ENCODE measurements around the gene C15orf39. TPM values are rescaled to one million over a fixed set of nuclear protein-coding genes. Genes with fewer than 3 reads are reported as not detected.
A peak's percentile ranks its signal among the peaks of the same experiment; 100 is the strongest.

The C15orf39 gene
- total RNA-seq, 3 donors from 2014 or later: 22.2 to 32.5 (median 24.2) TPM

DNA sequence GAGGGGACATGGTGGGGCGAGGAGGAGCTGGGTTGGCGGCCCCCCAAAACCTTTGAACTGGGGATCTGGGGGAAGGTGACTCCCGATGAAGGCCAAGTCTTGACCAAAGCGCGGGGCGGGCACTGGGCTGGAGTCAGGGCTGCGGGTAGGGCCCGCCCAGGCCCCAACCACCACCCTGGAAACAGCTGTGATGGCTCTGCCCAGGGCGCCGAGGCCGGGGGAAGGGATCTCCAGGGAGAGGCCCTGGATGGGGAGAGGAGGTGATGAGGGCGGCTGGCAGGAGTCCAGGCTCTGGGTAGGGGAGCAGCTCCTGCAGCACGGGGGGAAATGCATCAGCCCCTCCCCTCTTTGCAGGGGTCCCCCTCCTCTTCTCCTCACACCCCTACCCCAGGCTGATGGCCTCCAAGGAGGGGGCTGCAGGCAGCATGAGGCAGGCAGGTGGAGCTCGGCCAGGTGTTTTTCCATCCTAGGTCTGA is 5.9 kb upstream of the C15orf39 start:
- peak; percentile 13 for ATAC-seq
- no peak for TF ChIP-seq CTCF (IDR thresholded peaks at IDR 0.05)
- Histone ChIP-seq H3K4me3 (no peak overlapping the region), H3K36me3 (ENCODE audit: low read depth) (no peaks in the 10 kb centered on the region), H3K4me1 (ENCODE audit: low read depth) (peaks cover 21% of the 10 kb centered on the region), H3K9me3 (no peaks in the 10 kb centered on the region)
- intact Hi-C loops (cut with DNase I, micrococcal nuclease): no loop called here
- DNase-seq: no peak

DNA sequence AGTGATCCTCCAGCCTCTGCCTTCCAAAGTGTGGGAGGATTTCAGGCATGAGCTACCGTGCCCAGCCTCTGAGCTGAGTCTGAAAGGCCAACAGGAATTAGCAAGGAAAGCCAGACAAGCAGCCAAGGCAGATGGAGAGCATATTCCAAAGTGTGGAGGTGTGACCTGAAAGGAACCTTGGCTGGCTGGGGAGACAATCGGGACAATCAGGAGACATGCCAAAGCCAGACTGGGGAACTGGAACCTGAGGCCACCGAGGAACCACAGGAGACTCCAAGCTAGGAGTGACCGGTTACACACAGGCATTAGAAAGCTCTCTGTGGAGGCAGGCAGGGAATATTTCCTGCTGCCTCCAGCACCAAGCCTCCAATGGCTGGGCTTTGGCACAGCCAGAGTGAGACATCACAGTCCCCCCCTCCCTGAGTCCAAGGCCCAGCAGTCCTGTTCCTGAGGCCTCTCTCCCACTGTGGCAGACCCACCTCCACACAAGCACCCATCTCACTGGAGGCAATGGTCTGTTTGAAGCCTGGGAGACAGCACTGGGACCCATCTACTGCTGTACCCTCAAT is 4.5 kb upstream of the C15orf39 start:
- no peak overlapping the region for H3K4me3 ChIP-seq
- no peak for TF ChIP-seq CTCF (IDR thresholded peaks at IDR 0.05)
- H3K4me1 ChIP-seq (ENCODE audit: low read depth): peaks cover 26% of the 10 kb centered on the region
- intact Hi-C loops (cut with DNase I, micrococcal nuclease): no loop called here
- ATAC-seq (no peak), DNase-seq (no peak)
- peaks cover 3% of the 10 kb centered on the region for H3K36me3 ChIP-seq (ENCODE audit: low read depth)
- H3K9me3 ChIP-seq: no peaks in the 10 kb centered on the region

- DNase-seq (peak in 1 of 3 donors; percentile 45), ATAC-seq (no peak)
- intact Hi-C loops (cut with DNase I, micrococcal nuclease): no loop called here
- Histone ChIP-seq H3K4me1 (ENCODE audit: low read depth) (peaks cover 31% of the 10 kb centered on the region), H3K9me3 (no peaks in the 10 kb centered on the region), H3K36me3 (ENCODE audit: low read depth) (peaks cover 3% of the 10 kb centered on the region), H3K4me3 (no peak overlapping the region)
- TF ChIP-seq CTCF (IDR thresholded peaks at IDR 0.05): no peak
These were observed 2.9 kb upstream of the C15orf39 start for GRCh38 chr15:75198560-75199356.

DNA sequence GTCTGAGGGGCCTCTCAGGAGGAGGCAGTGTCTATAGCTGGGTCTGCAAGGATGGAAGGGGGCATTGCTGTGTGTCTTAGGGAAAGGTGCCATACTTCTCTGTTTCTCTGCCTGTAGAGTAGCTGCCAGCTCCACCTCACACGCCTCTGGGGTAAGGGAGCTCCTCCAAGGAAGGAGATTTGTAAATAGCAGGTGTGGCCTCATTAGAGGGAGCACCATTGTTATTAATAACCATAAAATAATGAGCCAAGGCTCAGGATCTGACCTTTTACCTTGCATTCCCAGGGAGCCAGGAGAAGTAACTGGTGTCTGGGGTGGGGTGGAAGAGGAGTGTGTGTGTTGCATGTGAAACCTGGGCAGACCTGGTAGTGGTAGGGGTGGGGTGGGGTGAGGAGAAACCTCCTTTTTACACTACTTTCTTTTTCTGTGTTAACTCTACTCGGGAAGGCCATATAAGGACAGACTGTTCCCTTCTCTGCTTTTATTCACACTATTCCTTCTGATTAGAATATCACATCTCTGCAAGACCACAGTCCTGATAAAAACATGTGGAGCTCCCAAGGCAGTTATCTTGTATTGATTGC is 2.2 kb upstream of the C15orf39 start:
- no peak for DNase-seq
- intact Hi-C loops (cut with DNase I, micrococcal nuclease): no loop called here

DNA sequence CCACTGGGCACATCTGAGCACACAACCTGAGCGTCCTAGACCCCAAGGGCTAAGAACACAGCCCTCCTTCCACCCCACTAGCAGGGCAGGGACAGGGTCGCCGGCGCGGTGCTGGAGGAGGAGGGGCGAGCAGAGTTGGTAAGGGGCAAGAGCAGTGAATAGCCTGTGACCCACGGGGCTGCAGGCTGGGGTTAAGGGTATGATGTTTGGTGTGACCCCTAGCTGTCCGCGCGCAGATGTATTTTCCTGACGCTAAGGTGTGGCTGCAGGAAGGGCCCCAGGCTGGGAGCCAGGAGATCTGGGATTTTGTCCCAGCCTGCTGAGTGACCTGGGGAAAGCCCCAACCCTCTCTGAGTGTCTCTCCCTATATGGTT is 1.3 kb upstream of the C15orf39 start:
- DNase-seq (no peak), ATAC-seq (no peak)
- intact Hi-C loops (cut with DNase I, micrococcal nuclease): loop anchor here in 1 of 2 donors (5.0 kb wide), 1 partner anchor 173 kb away; no protein-coding TSS in a partner anchor
- no peak for TF ChIP-seq CTCF (IDR thresholded peaks at IDR 0.05)
- Histone ChIP-seq H3K9me3 (no peaks in the 10 kb centered on the region), H3K4me1 (ENCODE audit: low read depth) (peaks cover 41% of the 10 kb centered on the region), H3K36me3 (ENCODE audit: low read depth) (peaks cover 3% of the 10 kb centered on the region), H3K4me3 (no peak overlapping the region)

More for the DNA sequence above, 2.2 kb upstream of the C15orf39 start:
- no peak for ATAC-seq
- no peak for TF ChIP-seq CTCF (IDR thresholded peaks at IDR 0.05)
- H3K4me1 ChIP-seq (ENCODE audit: low read depth): peaks cover 38% of the 10 kb centered on the region
- H3K9me3 ChIP-seq: no peaks in the 10 kb centered on the region
- no peak overlapping the region for H3K4me3 ChIP-seq
- H3K36me3 ChIP-seq (ENCODE audit: low read depth): peaks cover 3% of the 10 kb centered on the region

Measured in mucosa of descending colon (tissue), 3 donors.